Smooth muscle cell (in vitro differentiated cells): ENCODE results near the gene AIDA. TPM values are rescaled to one million over a fixed set of nuclear protein-coding genes. Genes with fewer than 3 reads are reported as not detected.
"Not testable (repeated sequence)": the region's sequence is repeated elsewhere in the genome, so short reads cannot be mapped to it uniquely, and the experiment has no call there.

Experiments used
- DNase-seq: peaks from one replicate; lab custom pipeline; 2025; ENCODE audit not compliant: unreplicated experiment; lab: John Stamatoyannopoulos, UW
- H2AFZ ChIP-seq: fragments of 200-600 bp; sonication (generic); 2 replicates; pipeline ENCODE4 v1.6.0; 2016; ENCODE audit warnings: antibody characterized with exemption, low read depth, mild to moderate bottlenecking
- H3F3A ChIP-seq: fragments of 200-600 bp; sonication (generic); 2 replicates; pipeline ENCODE4 v1.6.0; 2017; ENCODE audit warnings: antibody characterized with exemption, low read depth
- H3K27ac ChIP-seq: fragments of 200-600 bp; sonication (generic); 2 replicates; pipeline ENCODE4 v1.5.1; 2016; ENCODE audit warnings: low read depth, mild to moderate bottlenecking
- H3K27me3 ChIP-seq: fragments of 200-600 bp; sonication (generic); 2 replicates; pipeline ENCODE4 v1.6.1; 2016; ENCODE audit warnings: low read depth, mild to moderate bottlenecking
- H3K36me3 ChIP-seq: fragments of 200-600 bp; sonication (generic); 2 replicates; pipeline ENCODE4 v1.5.1; 2016; ENCODE audit warnings: low read depth
- H3K4me1 ChIP-seq: fragments of 200-600 bp; sonication (generic); 2 replicates; pipeline ENCODE4 v1.5.1; 2016; ENCODE audit warnings: low read depth
- H3K4me2 ChIP-seq: fragments of 200-600 bp; sonication (generic); 2 replicates; pipeline ENCODE4 v1.6.0; 2016; ENCODE audit warnings: mild to moderate bottlenecking
- H3K4me3 ChIP-seq: fragments of 200-600 bp; sonication (generic); 2 replicates; pipeline ENCODE4 v1.5.1; 2016; ENCODE audit warnings: mild to moderate bottlenecking
- H3K79me2 ChIP-seq: fragments of 200-600 bp; sonication (generic); 2 replicates; pipeline ENCODE4 v1.6.0; 2016; ENCODE audit warnings: low read depth, mild to moderate bottlenecking
- H3K9ac ChIP-seq: fragments of 200-600 bp; sonication (generic); 2 replicates; pipeline ENCODE4 v1.6.0; 2016; ENCODE audit warnings: low read depth
- H3K9me3 ChIP-seq: fragments of 200-600 bp; sonication (generic); replicated peaks from 2 replicates; pipeline ENCODE4 v1.5.1; 2016; ENCODE audit warnings: low read depth
- H4K20me1 ChIP-seq: fragments of 200-600 bp; sonication (generic); 2 replicates; pipeline ENCODE4 v1.6.0; 2016; ENCODE audit warnings: low read depth
- WGBS: methylation state at CpG from one replicate; pipeline ENCODE4 v1.1.7; 2016; ENCODE audit warnings: low lambda C conversion rate; 5-methylcytosine and 5-hydroxymethylcytosine counted together
- polyA plus RNA-seq: library from polyadenylated mRNA; unstranded; fragments of >200 nt; fragmentation: Nextera tagmentation; extraction: Ambion mirVana; gene quantifications from 2 replicates; pipeline ENCODE4 v1.2.1, GENCODE V29; 2016
- total RNA-seq: library from RNA; depleted of rRNA; stranded (reverse); fragments of >200 nt; gene quantifications from 2 replicates; pipeline ENCODE4 v1.2.3, GENCODE V29; 2014
- TF ChIP-seq, protein P1 (sequence below): fragments of 200-600 bp; sonication (generic); IDR thresholded peaks from 2 replicates; pipeline ENCODE4 v1.5.1; 2017; ENCODE audit warnings: borderline replicate concordance, mild to moderate bottlenecking, antibody characterized with exemption; ENCODE audit not compliant: insufficient read depth, poor library complexity, severe bottlenecking

The AIDA gene
- total and polyA plus RNA-seq, 2 experiments from 2014 or later: 40.6 to 50.9 TPM

DNA sequence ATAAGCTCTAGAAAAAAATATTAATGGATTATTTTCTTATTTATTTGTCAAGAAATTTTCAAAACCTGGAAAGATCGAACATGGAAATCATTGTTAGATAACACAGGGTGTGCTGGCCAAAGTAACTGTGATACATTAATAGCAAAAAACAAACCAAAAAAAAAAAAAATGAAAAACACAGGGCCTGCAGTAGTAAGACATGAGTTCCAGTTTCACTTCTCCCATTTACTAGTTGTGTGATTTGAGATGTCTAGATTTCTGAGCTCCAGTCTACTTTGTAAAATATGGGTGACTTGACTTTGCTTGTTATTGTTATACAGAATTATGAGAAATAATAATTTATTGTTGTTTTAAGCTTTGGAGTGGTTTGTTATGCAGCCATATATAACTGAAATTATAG, 38.4 kb upstream of the AIDA start:
- Histone ChIP-seq H3F3A (no peaks in the 10 kb centered on the region), H3K27me3 (no peaks in the 10 kb centered on the region), H3K9ac (no peak overlapping the region), H2AFZ (no peak overlapping the region), H3K9me3 (no peaks in the 10 kb centered on the region), H3K4me2 (no peak overlapping the region), H3K4me1 (no peaks in the 10 kb centered on the region), H3K4me3 (no peak overlapping the region), H3K79me2 (no peaks in the 10 kb centered on the region), H4K20me1 (no peaks in the 10 kb centered on the region), H3K36me3 (no peaks in the 10 kb centered on the region), H3K27ac (no peak overlapping the region)
- WGBS: 87% methylated on average over 1 of the region's 1 CpG
- no peak for DNase-seq
- TF ChIP-seq, protein P1, sequence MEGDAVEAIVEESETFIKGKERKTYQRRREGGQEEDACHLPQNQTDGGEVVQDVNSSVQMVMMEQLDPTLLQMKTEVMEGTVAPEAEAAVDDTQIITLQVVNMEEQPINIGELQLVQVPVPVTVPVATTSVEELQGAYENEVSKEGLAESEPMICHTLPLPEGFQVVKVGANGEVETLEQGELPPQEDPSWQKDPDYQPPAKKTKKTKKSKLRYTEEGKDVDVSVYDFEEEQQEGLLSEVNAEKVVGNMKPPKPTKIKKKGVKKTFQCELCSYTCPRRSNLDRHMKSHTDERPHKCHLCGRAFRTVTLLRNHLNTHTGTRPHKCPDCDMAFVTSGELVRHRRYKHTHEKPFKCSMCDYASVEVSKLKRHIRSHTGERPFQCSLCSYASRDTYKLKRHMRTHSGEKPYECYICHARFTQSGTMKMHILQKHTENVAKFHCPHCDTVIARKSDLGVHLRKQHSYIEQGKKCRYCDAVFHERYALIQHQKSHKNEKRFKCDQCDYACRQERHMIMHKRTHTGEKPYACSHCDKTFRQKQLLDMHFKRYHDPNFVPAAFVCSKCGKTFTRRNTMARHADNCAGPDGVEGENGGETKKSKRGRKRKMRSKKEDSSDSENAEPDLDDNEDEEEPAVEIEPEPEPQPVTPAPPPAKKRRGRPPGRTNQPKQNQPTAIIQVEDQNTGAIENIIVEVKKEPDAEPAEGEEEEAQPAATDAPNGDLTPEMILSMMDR: no peak

GRCh38 chr1:222749927-222750326, 37.6 kb upstream of the AIDA start:
- no peak overlapping the region for H3K4me2 ChIP-seq
- no peak for DNase-seq
- no peaks in the 10 kb centered on the region for H4K20me1 ChIP-seq
- no peaks in the 10 kb centered on the region for H3K27me3 ChIP-seq
- no peaks in the 10 kb centered on the region for H3K9me3 ChIP-seq
- TF ChIP-seq, protein P1: no peak
- no peaks in the 10 kb centered on the region for H3K4me1 ChIP-seq
- H3K27ac ChIP-seq: no peak overlapping the region
- H2AFZ ChIP-seq: no peak overlapping the region
- no peak overlapping the region for H3K9ac ChIP-seq
- no peak overlapping the region for H3K4me3 ChIP-seq
- no peaks in the 10 kb centered on the region for H3F3A ChIP-seq
- no peaks in the 10 kb centered on the region for H3K79me2 ChIP-seq
- H3K36me3 ChIP-seq: no peaks in the 10 kb centered on the region

GRCh38 chr1:222741630-222742457, 29.6 kb upstream of the AIDA start:
- H3K27ac ChIP-seq, H3K9ac ChIP-seq, H3K4me1 ChIP-seq, DNase-seq, H3K36me3 ChIP-seq, H3K9me3 ChIP-seq, H3K4me3 ChIP-seq, H3F3A ChIP-seq, H3K4me2 ChIP-seq, H3K27me3 ChIP-seq, H2AFZ ChIP-seq, H3K79me2 ChIP-seq, H4K20me1 ChIP-seq: not testable (repeated sequence)
- 94% methylated on average over 5 of the region's 5 CpGs for WGBS

- Histone ChIP-seq H3K9me3 (no peaks in the 10 kb centered on the region), H4K20me1 (no peaks in the 10 kb centered on the region), H3K79me2 (no peaks in the 10 kb centered on the region), H3K4me2 (no peak overlapping the region), H3K27me3 (no peaks in the 10 kb centered on the region), H2AFZ (no peak overlapping the region), H3K27ac (no peak overlapping the region), H3K36me3 (no peaks in the 10 kb centered on the region), H3F3A (no peaks in the 10 kb centered on the region), H3K4me1 (peaks cover 7% of the 10 kb centered on the region), H3K9ac (no peak overlapping the region), H3K4me3 (no peak overlapping the region)
- WGBS: 82% methylated on average over 1 of the region's 1 CpG
- no peak for DNase-seq
- TF ChIP-seq, protein P1: no peak
These were observed 27.6 kb upstream of the AIDA start for GRCh38 chr1:222739929-222740328.
